Motor neuron (in vitro differentiated cells): ENCODE measurements around the gene FAM98B. TPM values are rescaled to one million over a fixed set of nuclear protein-coding genes. Genes with fewer than 3 reads are reported as not detected.
"Not testable (repeated sequence)": the region's sequence is repeated elsewhere in the genome, so short reads cannot be mapped to it uniquely, and the experiment has no call there.

Source experiments
- ATAC-seq, 8 experiments: fragments of 200-7000 bp; cut with Tn5 transposase; replicated peaks in 6 of 8; 2 replicates each; pipeline ENCODE4 v1.8.0; 2021; ENCODE audit warnings: mild to moderate bottlenecking in 8 of 8, moderate library complexity in 8 of 8
- H3K27ac ChIP-seq, 2 donors: fragments of 250-450 bp; sonication (Bioruptor Pico); 2 replicates each; pipeline ENCODE4 v1.9.0; 2021; ENCODE audit warnings: antibody characterized with exemption in 2 of 2, mild to moderate bottlenecking in 2 of 2, moderate library complexity in 1 of 2
- H3K4me1 ChIP-seq, 2 donors: fragments of 250-450 bp; sonication (Bioruptor Pico); replicated peaks in 1 of 2; 2 replicates each; pipeline ENCODE4 v1.6.1; 2021; ENCODE audit warnings: antibody characterized with exemption in 2 of 2, mild to moderate bottlenecking in 2 of 2, moderate library complexity in 1 of 2
- H3K4me3 ChIP-seq, 5 donors: fragments of 250-450 bp; sonication (Bioruptor Pico); 2 replicates each; pipeline ENCODE4 v1.9.0; 2021; ENCODE audit warnings: antibody characterized with exemption in 5 of 5, mild to moderate bottlenecking in 5 of 5, moderate library complexity in 4 of 5
- WGBS, 10 experiments: fragments of 450-650 bp; shearing (Covaris generic); methylation state at CpG; one replicate each; pipeline ENCODE4 v1.0.0; 2022; 5-methylcytosine and 5-hydroxymethylcytosine counted together
- in situ Hi-C, 9 experiments: fragments of 400-800 bp; cut with MboI; loops; one replicate each; pipeline ENCODE4 v1.15.0; 2021; ENCODE audit warnings: low sequenced_read_pairs in 9 of 9, low pct_unique_long_range_greater_than_20kb in 2 of 9; ENCODE audit not compliant: unreplicated experiment in 9 of 9
- total RNA-seq, 8 experiments: library from RNA; unstranded; fragments of 300-600 nt; gene quantifications; 2 replicates each; pipeline versions ENCODE4 v1.2.3 to v1.2.4, GENCODE V29; 2022

The FAM98B gene
- total RNA-seq = 10 to 100 TPM in 5 of 8 experiments, 1 to 10 TPM in 3; 8.4 to 32.4 (median 11.4) TPM

GRCh38 chr15:38453971-38454695 lies at the start of gene FAM98B:
TSS of gene FAM98B (plus strand) at chr15:38454127. CDS start at chr15:38454162, 35 bp downstream.
- in situ Hi-C loops = loop anchor here in 4 of 9 experiments (25.0 kb wide), 1 partner anchor 233 kb away; no protein-coding TSS in a partner anchor

GRCh38 chr15:38406436-38406835 lies 47.5 kb upstream of the FAM98B start:
- Histone ChIP-seq H3K27ac (no peak overlapping the region), H3K4me1 (no peaks in the 10 kb centered on the region), H3K4me3 (no peak overlapping the region)
- no peak for ATAC-seq
- WGBS, 10 experiments = 20 to 100% (median 58%) methylated on average over 1 to 5 of the region's 7 CpGs; no CpG with 5 or more reads in 2 of the 10 experiments
- in situ Hi-C loops = no loop called here

More at GRCh38 chr15:38453971-38454695, at the start of gene FAM98B:
- H3K27ac ChIP-seq = peak within 1 kb of the TSS; percentile 90 to 94
- H3K4me1 ChIP-seq = peaks cover 4 to 6% of the 10 kb centered on the region in 2 donors
- 0 to 6% (median 0%) methylated on average over 3 to 28 of the region's 49 CpGs; no CpG with 5 or more reads in 1 of the 10 experiments for WGBS, 10 experiments
- H3K4me3 ChIP-seq = peak within 1 kb of the TSS; percentile 80 to 97 (median 94)
- peak; percentile 85 to 96 (median 94) for ATAC-seq

GRCh38 chr15:38408576-38408975 lies 45.4 kb upstream of the FAM98B start:
- 63 to 100% (median 93%) methylated on average over 1 to 4 of the region's 4 CpGs; no CpG with 5 or more reads in 1 of the 10 experiments for WGBS, 10 experiments
- Histone ChIP-seq H3K27ac (no peak overlapping the region), H3K4me3 (no peak overlapping the region), H3K4me1 (no peaks in the 10 kb centered on the region)
- ATAC-seq = no peak
- in situ Hi-C loops = no loop called here

GRCh38 chr15:38411902-38412301 lies 42.0 kb upstream of the FAM98B start:
- no peak for ATAC-seq
- H3K4me1 ChIP-seq = no peaks in the 10 kb centered on the region
- no peak overlapping the region for H3K4me3 ChIP-seq
- in situ Hi-C loops = loop anchor here in 1 of 9 experiments (10.0 kb wide), 1 partner anchor 417 kb away; no protein-coding TSS in a partner anchor
- WGBS, 10 experiments = 50 to 100% (median 93%) methylated on average over 1 to 3 of the region's 3 CpGs; no CpG with 5 or more reads in 1 of the 10 experiments
- H3K27ac ChIP-seq = no peak overlapping the region

GRCh38 chr15:38412466-38412865 lies 41.5 kb upstream of the FAM98B start:
- H3K4me3 ChIP-seq = no peak overlapping the region
- ATAC-seq = no peak
- 0 to 89% (median 45%) methylated on average over 1 to 3 of the region's 3 CpGs; no CpG with 5 or more reads in 2 of the 10 experiments for WGBS, 10 experiments
- no peak overlapping the region for H3K27ac ChIP-seq
- no peaks in the 10 kb centered on the region for H3K4me1 ChIP-seq
- in situ Hi-C loops = loop anchor here in 1 of 9 experiments (10.0 kb wide), 1 partner anchor 418 kb away; no protein-coding TSS in a partner anchor

- H3K4me1 ChIP-seq = no peaks in the 10 kb centered on the region
- H3K27ac ChIP-seq = no peak overlapping the region
- ATAC-seq = peak in 5 of 8 experiments; percentile 55 to 99 (median 89)
- H3K4me3 ChIP-seq = no peak overlapping the region
- in situ Hi-C loops = loop anchor here in 1 of 9 experiments (10.0 kb wide), 1 partner anchor 420 kb away; no protein-coding TSS in a partner anchor
Measured at GRCh38 chr15:38414357-38414756, 39.6 kb upstream of the FAM98B start.

- WGBS, 10 experiments = 27 to 100% (median 80%) methylated on average over 1 to 4 of the region's 4 CpGs; no CpG with 5 or more reads in 1 of the 10 experiments
- Histone ChIP-seq H3K4me1 (no peaks in the 10 kb centered on the region), H3K27ac (no peak overlapping the region), H3K4me3 (no peak overlapping the region)
- in situ Hi-C loops = no loop called here
- peak in 3 of 8 experiments; percentile 86 to 96 (median 88) for ATAC-seq
Measured at GRCh38 chr15:38421069-38421690, 32.7 kb upstream of the FAM98B start.

- no peaks in the 10 kb centered on the region for H3K4me1 ChIP-seq
- no peak overlapping the region for H3K27ac ChIP-seq
- no peak overlapping the region for H3K4me3 ChIP-seq
- WGBS, 10 experiments = 0 to 83% (median 61%) methylated on average over 1 to 4 of the region's 4 CpGs; no CpG with 5 or more reads in 2 of the 10 experiments
- in situ Hi-C loops = no loop called here
- no peak for ATAC-seq
Measured at GRCh38 chr15:38424101-38424552, 29.8 kb upstream of the FAM98B start.

- H3K27ac ChIP-seq = no peak overlapping the region
- ATAC-seq = no peak
- 0 to 89% (median 61%) methylated on average over 1 of the region's 1 CpG; no CpG with 5 or more reads in 2 of the 10 experiments for WGBS, 10 experiments
- in situ Hi-C loops = no loop called here
- no peak overlapping the region for H3K4me3 ChIP-seq
- no peaks in the 10 kb centered on the region for H3K4me1 ChIP-seq
Measured at GRCh38 chr15:38425269-38425668, 28.7 kb upstream of the FAM98B start.

- WGBS, 10 experiments = 33 to 80% methylated on average over 1 of the region's 1 CpG; no CpG with 5 or more reads in 8 of the 10 experiments
- in situ Hi-C loops = no loop called here
- Histone ChIP-seq H3K4me3 (no peak overlapping the region), H3K27ac (no peak overlapping the region), H3K4me1 (no peaks in the 10 kb centered on the region)
- no peak for ATAC-seq
Measured at GRCh38 chr15:38427380-38427779, 26.5 kb upstream of the FAM98B start.

- Histone ChIP-seq H3K4me1 (no peaks in the 10 kb centered on the region), H3K27ac (no peak overlapping the region), H3K4me3 (no peak overlapping the region)
- no peak for ATAC-seq
- 13 to 100% (median 53%) methylated on average over 1 to 2 of the region's 3 CpGs; no CpG with 5 or more reads in 3 of the 10 experiments for WGBS, 10 experiments
- in situ Hi-C loops = no loop called here
Measured at GRCh38 chr15:38430106-38430760, 23.7 kb upstream of the FAM98B start.

- Histone ChIP-seq H3K4me1 (no peaks in the 10 kb centered on the region), H3K27ac (no peak overlapping the region), H3K4me3 (no peak overlapping the region)
- ATAC-seq = no peak
- 0 to 78% (median 3%) methylated on average over 1 of the region's 1 CpG for WGBS, 10 experiments
- in situ Hi-C loops = no loop called here
Measured at GRCh38 chr15:38436993-38437392, 16.9 kb upstream of the FAM98B start.

- H3K4me3 ChIP-seq, H3K4me1 ChIP-seq, in situ Hi-C loops, H3K27ac ChIP-seq, ATAC-seq: not testable (repeated sequence)
- 0 to 100% (median 71%) methylated on average over 1 to 4 of the region's 4 CpGs; no CpG with 5 or more reads in 3 of the 10 experiments for WGBS, 10 experiments
Measured at GRCh38 chr15:38437603-38438002, 16.3 kb upstream of the FAM98B start.
